ENCODE data around the gene PDLIM7.

The PDLIM7 gene

GRCh38 chr5:177457852-177458681 lies 39.3 kb downstream of the PDLIM7 start:
- Histone ChIP-seq H3K9me3 (ENCODE audit: low read length) (no peaks in the 10 kb centered on the region), H3K4me1 (ENCODE audit: insufficient read depth, low read length, severe bottlenecking) (peaks cover 30% of the 10 kb centered on the region), H3K36me3 (ENCODE audit: insufficient read depth, low read length) (peaks cover 46% of the 10 kb centered on the region; the same call in 1 of the 2 replicates), H3K9me2 (ENCODE audit: low read depth, low read length) (no peaks in the 10 kb centered on the region), H3K27me3 (ENCODE audit: insufficient read depth, low read length) (no peaks in the 10 kb centered on the region), H3K4me3 (ENCODE audit: low read depth, low read length, poor library complexity, severe bottlenecking) (no peak overlapping the region), H3K4me2 (ENCODE audit: low read length) (no peak overlapping the region), H3F3A (ENCODE audit: insufficient read depth, low read length) (no peaks in the 10 kb centered on the region), H2AFZ (ENCODE audit: low read length) (no peak overlapping the region), H3K79me2 (ENCODE audit: insufficient read depth, low read length) (no peaks in the 10 kb centered on the region), H3K27ac (ENCODE audit: low read depth, low read length, poor library complexity, severe bottlenecking) (no peak overlapping the region), H4K20me1 (ENCODE audit: insufficient read depth, low read length) (no peaks in the 10 kb centered on the region), H3K9ac (ENCODE audit: low read length) (no peak overlapping the region)
- TF ChIP-seq EZH2 (IDR thresholded peaks at IDR 0.05; ENCODE audit: borderline replicate concordance, low read length) (no peak), CTCF (IDR thresholded peaks at IDR 0.05; ENCODE audit: low read length) (no peak)

GRCh38 chr5:177456976-177457851 lies 40.2 kb downstream of the PDLIM7 start:
- Histone ChIP-seq H3K79me2 (ENCODE audit: insufficient read depth, low read length) (no peaks in the 10 kb centered on the region), H3K9me3 (ENCODE audit: low read length) (no peaks in the 10 kb centered on the region), H3K4me3 (ENCODE audit: low read depth, low read length, poor library complexity, severe bottlenecking) (no peak overlapping the region), H3K27me3 (ENCODE audit: insufficient read depth, low read length) (no peaks in the 10 kb centered on the region), H3K27ac (ENCODE audit: low read depth, low read length, poor library complexity, severe bottlenecking) (peak overlapping the region; percentile 96), H3K9me2 (ENCODE audit: low read depth, low read length) (no peaks in the 10 kb centered on the region), H3K9ac (ENCODE audit: low read length) (no peak overlapping the region), H3K4me1 (ENCODE audit: insufficient read depth, low read length, severe bottlenecking) (peaks cover 36% of the 10 kb centered on the region), H4K20me1 (ENCODE audit: insufficient read depth, low read length) (no peaks in the 10 kb centered on the region), H3F3A (ENCODE audit: insufficient read depth, low read length) (no peaks in the 10 kb centered on the region), H2AFZ (ENCODE audit: low read length) (no peak overlapping the region), H3K36me3 (ENCODE audit: insufficient read depth, low read length) (peaks cover 40% of the 10 kb centered on the region; the same call in 1 of the 2 replicates), H3K4me2 (ENCODE audit: low read length) (no peak overlapping the region)
- TF ChIP-seq EZH2 (IDR thresholded peaks at IDR 0.05; ENCODE audit: borderline replicate concordance, low read length) (no peak), CTCF (IDR thresholded peaks at IDR 0.05; ENCODE audit: low read length) (no peak)

- peak overlapping the region; percentile 83; the same call in 1 of the 2 replicates for H3K4me2 ChIP-seq (ENCODE audit: low read length)
- H4K20me1 ChIP-seq (ENCODE audit: insufficient read depth, low read length), result no peaks in the 10 kb centered on the region
- H3F3A ChIP-seq (ENCODE audit: insufficient read depth, low read length), result no peaks in the 10 kb centered on the region
- no peak overlapping the region for H3K9ac ChIP-seq (ENCODE audit: low read length)
- peaks cover 39% of the 10 kb centered on the region; the same call in 1 of the 2 replicates for H3K36me3 ChIP-seq (ENCODE audit: insufficient read depth, low read length)
- H3K4me1 ChIP-seq (ENCODE audit: insufficient read depth, low read length, severe bottlenecking), result peaks cover 36% of the 10 kb centered on the region
- TF ChIP-seq EZH2 (IDR thresholded peaks at IDR 0.05; ENCODE audit: borderline replicate concordance, low read length) (no peak), CTCF (IDR thresholded peaks at IDR 0.05; ENCODE audit: low read length) (peak; percentile 9; the same call in 1 of the 2 replicates)
- H2AFZ ChIP-seq (ENCODE audit: low read length), result no peak overlapping the region
- peak overlapping the region; percentile 96 for H3K27ac ChIP-seq (ENCODE audit: low read depth, low read length, poor library complexity, severe bottlenecking)
- no peak overlapping the region for H3K4me3 ChIP-seq (ENCODE audit: low read depth, low read length, poor library complexity, severe bottlenecking)
- no peaks in the 10 kb centered on the region for H3K79me2 ChIP-seq (ENCODE audit: insufficient read depth, low read length)
- no peaks in the 10 kb centered on the region for H3K9me2 ChIP-seq (ENCODE audit: low read depth, low read length)
- H3K27me3 ChIP-seq (ENCODE audit: insufficient read depth, low read length), result no peaks in the 10 kb centered on the region
- H3K9me3 ChIP-seq (ENCODE audit: low read length), result no peaks in the 10 kb centered on the region
Observed at GRCh38 chr5:177456591-177456964, 40.8 kb downstream of the PDLIM7 start.

Data from OCI-LY1 (cell line).